Epithelial cell of esophagus (primary cell): ENCODE results near the gene IL12RB2.
"Not testable (repeated sequence)": the region's sequence is repeated elsewhere in the genome, so short reads cannot be mapped to it uniquely, and the experiment has no call there.

Experiments
- DNase-seq: peaks from one replicate; pipeline ENCODE4 v3.0.0; 2010; ENCODE audit warnings: low read depth
- H3K4me3 ChIP-seq: 2 replicates; pipeline ENCODE4 v1.5.1; 2011; ENCODE audit warnings: mild to moderate bottlenecking, low read length, control low read depth
- CTCF ChIP-seq: IDR thresholded peaks from 2 replicates; pipeline ENCODE4 v1.5.1; 2011; ENCODE audit warnings: low read depth, mild to moderate bottlenecking, low read length, control low read depth, inconsistent platforms; ENCODE audit not compliant: insufficient read depth; ENCODE audit errors: missing control alignments

IL12RB2 gene

GRCh38 chr1:67393240-67393639 lies 85.6 kb downstream of the IL12RB2 start:
- no peak overlapping the region for H3K4me3 ChIP-seq
- no peak for DNase-seq
- TF ChIP-seq CTCF: no peak

- H3K4me3 ChIP-seq: no peak overlapping the region
- TF ChIP-seq CTCF: no peak
- no peak for DNase-seq
Observed at GRCh38 chr1:67393737-67394136, 86.1 kb downstream of the IL12RB2 start.

- DNase-seq: no peak
- no peak for TF ChIP-seq CTCF
- H3K4me3 ChIP-seq: no peak overlapping the region
Observed at GRCh38 chr1:67394548-67394947, 86.9 kb downstream of the IL12RB2 start.

GRCh38 chr1:67399199-67399993 lies 91.7 kb downstream of the IL12RB2 start:
- peak; percentile 22 for DNase-seq
- TF ChIP-seq CTCF: no peak
- H3K4me3 ChIP-seq: no peak overlapping the region

- peak; percentile 90 for DNase-seq
Observed at GRCh38 chr1:67400029-67400786, 92.5 kb downstream of the IL12RB2 start.

GRCh38 chr1:67401443-67401842 lies 93.8 kb downstream of the IL12RB2 start:
- DNase-seq: no peak
- no peak for TF ChIP-seq CTCF
- no peak overlapping the region for H3K4me3 ChIP-seq

More at GRCh38 chr1:67400029-67400786, 92.5 kb downstream of the IL12RB2 start:
- not testable (repeated sequence) for H3K4me3 ChIP-seq

GRCh38 chr1:67404212-67404620 lies 96.5 kb downstream of the IL12RB2 start:
- DNase-seq: no peak

More at GRCh38 chr1:67404212-67404620, 96.5 kb downstream of the IL12RB2 start:
- TF ChIP-seq CTCF: no peak
- no peak overlapping the region for H3K4me3 ChIP-seq
